ENCODE results near the gene PIPOX.
"Not testable (repeated sequence)": the region's sequence is repeated elsewhere in the genome, so short reads cannot be mapped to it uniquely, and the experiment has no call there.

PIPOX gene

GRCh38 chr17:29080965-29081364 is 38.0 kb downstream of the PIPOX start:
- no peak for TF ChIP-seq CTCF (IDR thresholded peaks at IDR 0.05; ENCODE audit: insufficient read depth, low read depth, low read length, missing control alignments)
- H3K4me3 ChIP-seq (ENCODE audit: low read depth, low read length) = no peak overlapping the region
- no peak for DNase-seq (ENCODE audit: low read depth)

DNA sequence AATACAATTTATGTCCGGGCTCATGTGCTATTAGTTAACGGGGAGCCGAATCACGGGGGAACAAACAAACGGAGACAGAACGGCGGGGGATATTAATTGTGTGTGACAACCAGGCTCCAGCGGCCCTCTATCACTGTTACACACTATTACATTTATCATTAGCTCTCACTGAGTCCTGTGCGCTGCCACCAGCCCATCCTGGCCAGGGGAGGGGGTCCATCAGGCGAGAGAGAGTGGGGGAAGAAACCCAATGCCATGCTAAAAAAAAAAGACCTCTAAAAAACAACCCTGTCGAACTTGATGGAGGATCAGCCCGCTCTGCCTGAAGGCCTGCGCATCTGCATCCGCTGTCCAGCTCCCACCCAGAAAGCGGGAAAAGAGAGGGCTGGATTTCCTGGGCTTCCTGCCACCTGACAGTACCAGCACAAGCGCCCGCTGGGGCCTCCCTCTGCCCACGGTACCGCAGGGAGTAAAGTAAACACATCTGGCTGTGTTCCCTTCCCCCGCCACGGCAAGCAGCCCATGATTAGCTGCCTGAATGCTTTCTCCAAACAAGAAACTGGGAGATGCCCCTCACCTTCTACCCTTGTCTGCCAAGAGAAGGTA is 41.7 kb downstream of the PIPOX start:
- no peak overlapping the region for H3K4me3 ChIP-seq (ENCODE audit: low read depth, low read length)
- DNase-seq (ENCODE audit: low read depth) = no peak

DNA sequence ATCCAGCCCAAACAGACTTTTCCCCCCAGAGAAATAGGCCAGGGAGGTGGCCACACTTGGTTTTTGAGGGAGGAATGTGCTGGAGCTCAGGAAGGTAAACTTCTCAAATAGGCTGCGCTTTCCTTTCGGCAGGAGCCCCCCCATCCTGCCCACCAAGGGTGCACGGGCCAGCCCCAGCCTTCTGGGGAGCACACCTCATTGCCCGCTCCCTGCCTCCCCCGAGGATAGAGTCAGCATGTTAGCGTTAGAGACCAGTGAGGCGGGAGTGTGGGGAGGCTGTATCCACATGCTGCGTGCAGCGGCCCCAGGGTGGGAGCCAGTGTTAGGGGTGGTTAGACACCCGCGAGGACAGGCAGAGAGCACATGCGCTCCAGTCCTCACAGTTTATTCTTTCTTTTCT is 42.3 kb downstream of the PIPOX start:
- DNase-seq (ENCODE audit: low read depth) = no peak
- no peak overlapping the region for H3K4me3 ChIP-seq (ENCODE audit: low read depth, low read length)
- TF ChIP-seq CTCF (IDR thresholded peaks at IDR 0.05; ENCODE audit: insufficient read depth, low read depth, low read length, missing control alignments) = no peak

More for the DNA sequence above, 41.7 kb downstream of the PIPOX start:
- no peak for TF ChIP-seq CTCF (IDR thresholded peaks at IDR 0.05; ENCODE audit: insufficient read depth, low read depth, low read length, missing control alignments)

- no peak for TF ChIP-seq CTCF (IDR thresholded peaks at IDR 0.05; ENCODE audit: insufficient read depth, low read depth, low read length, missing control alignments)
These were observed 43.8 kb downstream of the PIPOX start for GRCh38 chr17:29086628-29087332.

GRCh38 chr17:29088782-29089181 is 45.8 kb downstream of the PIPOX start:
- not testable (repeated sequence) for H3K4me3 ChIP-seq (ENCODE audit: low read depth, low read length); DNase-seq (ENCODE audit: low read depth)

More at GRCh38 chr17:29086628-29087332, 43.8 kb downstream of the PIPOX start:
- no peak for DNase-seq (ENCODE audit: low read depth)
- no peak overlapping the region for H3K4me3 ChIP-seq (ENCODE audit: low read depth, low read length)

DNA sequence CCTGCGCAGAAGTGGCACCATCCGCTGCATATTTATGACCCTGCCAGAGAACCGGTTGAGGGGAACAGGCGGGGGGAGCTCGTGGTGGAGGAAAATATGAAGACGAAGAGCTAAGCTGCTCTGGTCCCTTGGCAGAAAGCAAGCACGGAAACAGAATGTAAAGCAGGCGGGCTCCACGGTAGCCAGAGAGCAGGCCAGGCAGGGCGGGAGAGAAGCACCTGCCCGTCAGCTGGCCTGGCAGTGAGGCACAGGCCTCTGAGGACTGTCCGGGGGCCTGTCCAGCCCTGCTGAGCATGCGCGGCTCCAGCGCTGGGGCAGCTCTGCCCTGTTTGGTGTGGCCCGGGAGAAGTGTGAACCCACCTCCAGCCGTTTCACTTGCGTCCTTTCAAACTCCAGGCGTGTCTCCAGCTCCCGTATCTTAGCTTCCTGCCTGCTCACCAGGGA is 46.7 kb downstream of the PIPOX start:
- no peak for TF ChIP-seq CTCF (IDR thresholded peaks at IDR 0.05; ENCODE audit: insufficient read depth, low read depth, low read length, missing control alignments)
- no peak for DNase-seq (ENCODE audit: low read depth)
- H3K4me3 ChIP-seq (ENCODE audit: low read depth, low read length) = no peak overlapping the region

GRCh38 chr17:29090108-29090507 is 47.2 kb downstream of the PIPOX start:
- DNase-seq (ENCODE audit: low read depth) = no peak
- no peak overlapping the region for H3K4me3 ChIP-seq (ENCODE audit: low read depth, low read length)
- TF ChIP-seq CTCF (IDR thresholded peaks at IDR 0.05; ENCODE audit: insufficient read depth, low read depth, low read length, missing control alignments) = no peak
